ENCODE data around the gene WEE2. TPM values are rescaled to one million over a fixed set of nuclear protein-coding genes. Genes with fewer than 3 reads are reported as not detected.

WEE2 gene
- total RNA-seq, 3 donors from 2014 or later, result not detected

DNA sequence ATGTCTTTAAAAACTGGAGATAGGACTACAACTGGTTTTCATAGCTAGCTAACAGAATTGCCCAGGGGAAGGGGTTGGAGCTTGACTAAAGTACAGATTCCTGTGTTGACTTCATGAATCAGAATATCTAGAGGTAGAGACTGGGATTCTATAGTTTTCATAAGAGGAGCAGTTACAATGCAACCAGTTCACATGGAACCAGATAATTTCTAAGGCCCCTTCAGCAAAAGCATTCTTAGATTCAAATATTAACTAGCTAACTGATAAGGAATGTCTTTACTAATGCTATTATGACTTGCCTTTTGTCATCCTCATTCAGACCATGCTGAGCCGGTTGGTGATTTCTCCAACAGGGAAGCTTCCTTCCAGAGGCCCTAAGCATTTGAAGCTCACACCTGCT, 5.7 kb downstream of the WEE2 start:
- H3K36me3 ChIP-seq, result no peaks in the 10 kb centered on the region
- no peak overlapping the region for H3K4me3 ChIP-seq
- H3K4me1 ChIP-seq, result no peaks in the 10 kb centered on the region
- intact Hi-C loops (cut with DNase I; ENCODE audit: low total_unique reads), result no loop called here
- H3K9me3 ChIP-seq, result no peaks in the 10 kb centered on the region
- DNase-seq (ENCODE audit: low spot score in 2 of 2), result no peak
- no peaks in the 10 kb centered on the region for H3K27me3 ChIP-seq
- TF ChIP-seq CTCF (IDR thresholded peaks at IDR 0.05), result no peak
- no peak for TF ChIP-seq POLR2A (IDR thresholded peaks at IDR 0.05)
- no peak for TF ChIP-seq POLR2AphosphoS5 (IDR thresholded peaks at IDR 0.05)
- no peak overlapping the region for H3K27ac ChIP-seq

- Histone ChIP-seq H3K36me3 (no peaks in the 10 kb centered on the region), H3K4me1 (no peaks in the 10 kb centered on the region), H3K27me3 (no peaks in the 10 kb centered on the region), H3K4me3 (no peak overlapping the region), H3K27ac (no peak overlapping the region), H3K9me3 (no peaks in the 10 kb centered on the region)
- TF ChIP-seq POLR2A (IDR thresholded peaks at IDR 0.05) (no peak), CTCF (IDR thresholded peaks at IDR 0.05) (no peak), POLR2AphosphoS5 (IDR thresholded peaks at IDR 0.05) (no peak)
- intact Hi-C loops (cut with DNase I; ENCODE audit: low total_unique reads), result no loop called here
- DNase-seq (ENCODE audit: low spot score in 2 of 2), result no peak
These were observed 6.4 kb downstream of the WEE2 start for GRCh38 chr7:141714571-141714970.

GRCh38 chr7:141715018-141715417, 6.9 kb downstream of the WEE2 start:
- no peaks in the 10 kb centered on the region for H3K27me3 ChIP-seq
- H3K4me3 ChIP-seq, result no peak overlapping the region
- H3K9me3 ChIP-seq, result no peaks in the 10 kb centered on the region
- intact Hi-C loops (cut with DNase I; ENCODE audit: low total_unique reads), result no loop called here
- no peak overlapping the region for H3K27ac ChIP-seq
- DNase-seq (ENCODE audit: low spot score in 2 of 2), result no peak
- H3K36me3 ChIP-seq, result no peaks in the 10 kb centered on the region
- H3K4me1 ChIP-seq, result no peaks in the 10 kb centered on the region
- TF ChIP-seq POLR2A (IDR thresholded peaks at IDR 0.05) (no peak), POLR2AphosphoS5 (IDR thresholded peaks at IDR 0.05) (no peak), CTCF (IDR thresholded peaks at IDR 0.05) (no peak)

- Histone ChIP-seq H3K36me3 (no peaks in the 10 kb centered on the region), H3K9me3 (no peaks in the 10 kb centered on the region), H3K27me3 (no peaks in the 10 kb centered on the region), H3K4me3 (no peak overlapping the region), H3K27ac (no peak overlapping the region), H3K4me1 (no peaks in the 10 kb centered on the region)
- DNase-seq (ENCODE audit: low spot score in 2 of 2), result no peak
- TF ChIP-seq POLR2AphosphoS5 (IDR thresholded peaks at IDR 0.05) (no peak), POLR2A (IDR thresholded peaks at IDR 0.05) (no peak), CTCF (IDR thresholded peaks at IDR 0.05) (no peak)
- intact Hi-C loops (cut with DNase I; ENCODE audit: low total_unique reads), result no loop called here
These were observed 7.9 kb downstream of the WEE2 start for GRCh38 chr7:141715794-141716689.

DNA sequence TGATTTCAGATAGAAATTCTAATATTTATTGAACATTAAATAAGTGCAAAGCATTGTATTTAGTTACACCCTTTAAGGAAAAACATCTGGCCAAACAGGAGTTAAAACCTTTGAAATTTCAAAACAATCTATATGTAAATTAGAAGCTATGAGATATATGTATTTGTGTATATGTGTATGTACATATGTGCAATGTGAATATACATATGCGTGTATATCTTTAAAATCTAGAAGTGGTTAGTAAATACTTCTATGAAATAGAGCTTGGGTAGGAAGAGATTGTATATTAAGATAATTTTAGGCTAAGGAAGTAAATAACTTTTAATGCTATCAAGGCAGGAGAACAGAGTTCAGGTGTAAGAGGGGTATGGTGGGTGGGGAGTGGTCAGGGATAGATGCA, 9.3 kb downstream of the WEE2 start:
- Histone ChIP-seq H3K9me3 (no peaks in the 10 kb centered on the region), H3K27me3 (no peaks in the 10 kb centered on the region), H3K36me3 (no peaks in the 10 kb centered on the region), H3K4me1 (no peaks in the 10 kb centered on the region), H3K27ac (no peak overlapping the region), H3K4me3 (no peak overlapping the region)
- intact Hi-C loops (cut with DNase I; ENCODE audit: low total_unique reads), result no loop called here
- DNase-seq (ENCODE audit: low spot score in 2 of 2), result no peak
- TF ChIP-seq CTCF (IDR thresholded peaks at IDR 0.05) (no peak), POLR2A (IDR thresholded peaks at IDR 0.05) (no peak), POLR2AphosphoS5 (IDR thresholded peaks at IDR 0.05) (no peak)

Data from breast epithelium (tissue), 4 donors.